Epithelial cell of esophagus (primary cell): Measurements from ENCODE around the gene MEGF11.

ENCODE experiments used
- DNase-seq: peaks from one replicate; pipeline ENCODE4 v3.0.0; 2010; ENCODE audit warnings: low read depth
- H3K4me3 ChIP-seq: 2 replicates; pipeline ENCODE4 v1.5.1; 2011; ENCODE audit warnings: mild to moderate bottlenecking, low read length, control low read depth
- CTCF ChIP-seq: IDR thresholded peaks from 2 replicates; pipeline ENCODE4 v1.5.1; 2011; ENCODE audit warnings: low read depth, mild to moderate bottlenecking, low read length, control low read depth, inconsistent platforms; ENCODE audit not compliant: insufficient read depth; ENCODE audit errors: missing control alignments

MEGF11 gene

GRCh38 chr15:65947041-65947440 is 306.5 kb downstream of the MEGF11 start:
- H3K4me3 ChIP-seq: no peak overlapping the region
- DNase-seq: no peak
- no peak for TF ChIP-seq CTCF

DNA sequence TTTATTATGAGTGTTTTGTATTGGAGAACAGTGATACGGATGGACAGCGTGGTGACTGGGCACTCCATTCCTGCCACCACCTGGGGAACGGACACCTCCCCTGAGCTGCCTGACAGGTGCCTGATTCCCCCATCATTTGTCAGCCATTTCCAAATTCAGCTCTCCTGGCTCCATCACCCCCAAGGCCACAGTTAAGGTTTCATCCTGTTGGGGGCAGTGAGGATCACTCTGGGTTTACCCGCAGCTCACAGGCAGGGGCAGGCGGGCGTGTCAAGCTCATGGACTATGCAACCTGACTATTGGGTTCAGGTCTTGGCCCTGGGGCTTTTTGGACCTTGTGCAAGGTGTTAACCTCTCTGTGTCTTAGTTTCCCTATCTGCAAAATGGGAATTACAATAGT is 307.9 kb downstream of the MEGF11 start:
- DNase-seq: no peak
- no peak for TF ChIP-seq CTCF
- no peak overlapping the region for H3K4me3 ChIP-seq

- no peak for TF ChIP-seq CTCF
Measured at GRCh38 chr15:65944404-65944803, 309.1 kb downstream of the MEGF11 start.

GRCh38 chr15:65942436-65942835 is 311.1 kb downstream of the MEGF11 start:
- DNase-seq: no peak
- H3K4me3 ChIP-seq: no peak overlapping the region
- no peak for TF ChIP-seq CTCF

More at GRCh38 chr15:65944404-65944803, 309.1 kb downstream of the MEGF11 start:
- DNase-seq: no peak
- no peak overlapping the region for H3K4me3 ChIP-seq

- peak; percentile 67 for DNase-seq
- no peak for TF ChIP-seq CTCF
- H3K4me3 ChIP-seq: no peak overlapping the region
Measured at GRCh38 chr15:65940618-65940909, 313.0 kb downstream of the MEGF11 start.

DNA sequence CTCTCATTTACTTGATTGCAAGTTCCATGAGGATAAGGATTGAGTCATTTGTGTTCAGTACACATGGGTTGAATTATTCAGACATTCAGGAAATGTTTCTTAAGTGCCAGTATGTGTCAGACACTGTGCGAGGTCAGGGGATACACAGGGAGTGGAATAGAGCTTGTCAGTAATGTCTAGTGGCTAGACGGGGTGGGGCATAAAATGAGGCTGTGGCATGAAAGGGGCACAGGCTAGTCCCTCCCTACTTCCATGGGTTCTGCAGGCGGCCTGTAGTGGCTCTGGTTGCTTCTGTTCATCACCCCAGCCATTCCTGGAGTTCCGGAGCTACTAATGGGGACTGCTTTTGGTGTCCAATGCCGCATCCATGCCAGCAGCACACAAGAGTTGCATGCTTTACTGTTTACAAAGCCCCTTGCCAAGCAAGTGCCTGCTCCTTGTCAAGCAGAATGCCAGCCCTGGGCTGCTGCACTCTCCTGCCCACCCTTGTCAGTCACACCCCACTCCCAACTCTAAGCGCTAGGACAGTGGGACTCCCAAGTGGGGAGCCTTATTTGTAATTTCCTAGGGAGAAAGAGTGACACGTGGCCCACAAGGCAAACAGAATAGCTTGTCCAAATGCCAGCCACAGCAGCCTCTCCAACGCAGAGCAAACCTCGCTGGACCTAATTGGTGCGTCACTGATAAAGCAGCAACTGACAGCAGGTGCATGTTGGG is 313.5 kb downstream of the MEGF11 start:
- no peak for TF ChIP-seq CTCF
- peak; percentile 95 for DNase-seq
- no peak overlapping the region for H3K4me3 ChIP-seq

DNA sequence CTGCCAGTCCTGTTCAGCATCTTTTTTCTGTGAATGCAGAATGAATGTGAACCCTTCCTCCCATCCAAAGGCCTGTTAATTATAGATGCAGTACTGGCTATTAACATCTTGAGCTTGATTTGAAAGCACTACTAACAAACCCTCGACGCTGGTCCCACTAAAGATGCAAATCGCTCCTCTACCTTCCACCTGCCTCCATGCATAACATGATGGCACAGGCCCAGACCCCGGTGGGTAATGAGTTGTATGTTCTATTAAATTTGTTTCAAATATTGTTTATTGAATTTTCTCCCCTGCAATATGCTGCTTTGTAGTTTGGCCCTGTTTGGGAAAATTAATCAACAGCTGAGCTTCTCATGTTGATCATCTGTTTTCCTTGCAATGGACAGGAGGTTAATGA is 314.9 kb downstream of the MEGF11 start:
- DNase-seq: no peak
- TF ChIP-seq CTCF: no peak
- H3K4me3 ChIP-seq: no peak overlapping the region
